Lower leg skin (tissue), 3 donors: ENCODE measurements around the gene ILK.

Experiments
- POLR2A ChIP-seq, 2 donors: fragments of 450-650 bp; IDR thresholded peaks; one replicate each; pipeline ENCODE4 v1.6.1; 2016 to 2017; ENCODE audit warnings: antibody characterized with exemption in 2 of 2, mild to moderate bottlenecking in 1 of 2, moderate library complexity in 1 of 2
- TF ChIP-seq, protein P1 (sequence below), 3 donors: fragments of 450-650 bp; IDR thresholded peaks; one replicate each; pipeline ENCODE4 v1.5.1; 2016; ENCODE audit warnings: antibody characterized with exemption in 3 of 3, mild to moderate bottlenecking in 3 of 3, moderate library complexity in 2 of 3

GRCh38 chr11:6556139-6556949 is 47.2 kb upstream of the ILK start:
- TF ChIP-seq, protein P1, sequence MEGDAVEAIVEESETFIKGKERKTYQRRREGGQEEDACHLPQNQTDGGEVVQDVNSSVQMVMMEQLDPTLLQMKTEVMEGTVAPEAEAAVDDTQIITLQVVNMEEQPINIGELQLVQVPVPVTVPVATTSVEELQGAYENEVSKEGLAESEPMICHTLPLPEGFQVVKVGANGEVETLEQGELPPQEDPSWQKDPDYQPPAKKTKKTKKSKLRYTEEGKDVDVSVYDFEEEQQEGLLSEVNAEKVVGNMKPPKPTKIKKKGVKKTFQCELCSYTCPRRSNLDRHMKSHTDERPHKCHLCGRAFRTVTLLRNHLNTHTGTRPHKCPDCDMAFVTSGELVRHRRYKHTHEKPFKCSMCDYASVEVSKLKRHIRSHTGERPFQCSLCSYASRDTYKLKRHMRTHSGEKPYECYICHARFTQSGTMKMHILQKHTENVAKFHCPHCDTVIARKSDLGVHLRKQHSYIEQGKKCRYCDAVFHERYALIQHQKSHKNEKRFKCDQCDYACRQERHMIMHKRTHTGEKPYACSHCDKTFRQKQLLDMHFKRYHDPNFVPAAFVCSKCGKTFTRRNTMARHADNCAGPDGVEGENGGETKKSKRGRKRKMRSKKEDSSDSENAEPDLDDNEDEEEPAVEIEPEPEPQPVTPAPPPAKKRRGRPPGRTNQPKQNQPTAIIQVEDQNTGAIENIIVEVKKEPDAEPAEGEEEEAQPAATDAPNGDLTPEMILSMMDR (IDR thresholded peaks at IDR 0.05): no peak
- TF ChIP-seq POLR2A (IDR thresholded peaks at IDR 0.05): no peak
